Omental fat pad (tissue), 4 donors: Measurements from ENCODE around the gene NUB1. TPM values are rescaled to one million over a fixed set of nuclear protein-coding genes. Genes with fewer than 3 reads are reported as not detected.

Experiments
- ATAC-seq: fragments of 150-250 bp; one replicate; pipeline ENCODE4 v1.9.1; 2016; ENCODE audit warnings: mild to moderate bottlenecking, moderate library complexity; ENCODE audit not compliant: low FRiP score
- DNase-seq: peaks from one replicate; pipeline ENCODE4 v3.0.0-alpha.2; 2019; ENCODE audit warnings: low spot score
- CTCF ChIP-seq, 3 donors: fragments of 450-650 bp; IDR thresholded peaks; one replicate each; pipeline ENCODE4 v1.5.1; 2016 to 2017; ENCODE audit warnings: antibody characterized with exemption in 3 of 3, mild to moderate bottlenecking in 3 of 3, moderate library complexity in 2 of 3
- total RNA-seq, 4 donors: library from RNA; depleted of rRNA; stranded (reverse); fragments of >200 nt; gene quantifications; one replicate each; pipeline ENCODE4 v1.1.0, GENCODE V29; 2016

The NUB1 gene
- total RNA-seq, 4 donors from 2014 or later = 48.6 to 76.4 (median 56.0) TPM

- no peak for DNase-seq
Observed at GRCh38 chr7:151388430-151388829, 46.8 kb downstream of the NUB1 start.

GRCh38 chr7:151389096-151389767 lies 47.6 kb downstream of the NUB1 start:
- DNase-seq (no peak), ATAC-seq (no peak)
- no peak for TF ChIP-seq CTCF (IDR thresholded peaks at IDR 0.05)

More at GRCh38 chr7:151388430-151388829, 46.8 kb downstream of the NUB1 start:
- no peak for ATAC-seq
- no peak for TF ChIP-seq CTCF (IDR thresholded peaks at IDR 0.05)

GRCh38 chr7:151389768-151390597 lies 48.4 kb downstream of the NUB1 start:
- ATAC-seq = no peak
- TF ChIP-seq CTCF (IDR thresholded peaks at IDR 0.05) = no peak
- no peak for DNase-seq

GRCh38 chr7:151390598-151391357 lies 49.2 kb downstream of the NUB1 start:
- no peak for TF ChIP-seq CTCF (IDR thresholded peaks at IDR 0.05)
- ATAC-seq = no peak

GRCh38 chr7:151391358-151391730 lies 49.7 kb downstream of the NUB1 start:
- DNase-seq (no peak), ATAC-seq (no peak)
- no peak for TF ChIP-seq CTCF (IDR thresholded peaks at IDR 0.05)

More at GRCh38 chr7:151390598-151391357, 49.2 kb downstream of the NUB1 start:
- no peak for DNase-seq

GRCh38 chr7:151392002-151392401 lies 50.4 kb downstream of the NUB1 start:
- no peak for TF ChIP-seq CTCF (IDR thresholded peaks at IDR 0.05)
- DNase-seq = no peak
- ATAC-seq = no peak
